Pancreas (tissue), 10 donors: ENCODE data around the gene RIPPLY2. TPM values are rescaled to one million over a fixed set of nuclear protein-coding genes. Genes with fewer than 3 reads are reported as not detected.

Source experiments
- ATAC-seq, 4 donors: fragments of 200-7000 bp; cut with Tn5 transposase; one replicate each; pipeline versions ENCODE4 v1.8.0 to v1.9.1; 2020; ENCODE audit warnings: mild to moderate bottlenecking in 4 of 4, moderate library complexity in 4 of 4
- DNase-seq, 6 donors: peaks; one replicate each; pipeline ENCODE4 v3.0.0-alpha.2; 2020
- FAIRE-seq: peaks from 2 replicates; lab custom pipeline; 2012; peaks lifted over from hg19 to GRCh38; lab: Jason Lieb, UNC
- H3K27ac ChIP-seq, 4 donors: fragments of 200-600 bp; sonication (generic); 1 replicate in 3 of 4; 2 replicates in 1 of 4; pipeline versions ENCODE4 v1.5.0 to v1.8.0; 2020
- H3K27me3 ChIP-seq, 4 donors: fragments of 200-600 bp; one replicate each; pipeline ENCODE4 v1.8.0; 2021
- H3K36me3 ChIP-seq, 3 donors: fragments of 200-600 bp; sonication (generic) in 1 of 3; one replicate each; pipeline versions ENCODE4 v1.5.0 to v1.8.0; 2020 to 2021
- H3K4me1 ChIP-seq, 3 donors: fragments of 200-600 bp; one replicate each; pipeline ENCODE4 v1.8.0; 2021
- H3K4me3 ChIP-seq, 4 donors: fragments of 200-600 bp; sonication (generic) in 2 of 4; one replicate each; pipeline versions ENCODE4 v1.5.0 to v1.8.0; 2020 to 2021
- H3K9me3 ChIP-seq, 4 donors: fragments of 200-600 bp; one replicate each; pipeline ENCODE4 v1.8.0; 2021
- WGBS, 2 donors: extraction: QIAGEN DNeasy Blood & Tissue Kit; methylation state at CpG; one replicate each; pipeline ENCODE4 v1.1.7; 2013; 5-methylcytosine and 5-hydroxymethylcytosine counted together
- intact Hi-C, 3 donors: fragments of 100-400 bp; cut with DNase I; formaldehyde crosslinking; loops; one replicate each; pipeline versions ENCODE4 v1.11.1 to v1.14.2; 2022
- polyA plus RNA-seq, 2 donors: library from polyadenylated mRNA; stranded (reverse); fragments of 200-250 nt; gene quantifications; one replicate each; pipeline ENCODE4 v1.2.3, GENCODE V29; 2013
- total RNA-seq, 6 donors: library from RNA; stranded (reverse); fragmentation: NEBNext Ultra II Directional in 4 of 6; extraction: Animal tissue kit (Norgen Biotek cat#: 25700) in 4 of 6; gene quantifications; one replicate each; pipeline versions ENCODE4 v1.2.1 to v1.2.4, GENCODE V29; 2021 to 2023
- TF ChIP-seq, protein P1 (sequence below), 4 donors: fragments of 200-600 bp; sonication (generic) in 3 of 4; IDR thresholded peaks; one replicate each; pipeline versions ENCODE4 v1.5.0 to v1.8.0; 2021; ENCODE audit warnings: antibody characterized with exemption in 4 of 4
- donor health status: healthy with polysubstance abuse.
- donor health status: DM: no; HTN: no; CAD: no; lungs with moderate emphysema.
- donor health status: DM: no; HTN: no; CAD: no.
- donor health status: control.
- donor health status: control.
- donor health status: Bipolar disorder and iron deficiency.
- donor health status: DM: yes; HTN: yes; CAD: no.
- donor health status: DM: no; HTN: no; CAD: no.
- donor health status: DM: no; HTN: no; CAD: no.
- donor health status: DM: yes; HTN: yes; CAD: no.

RIPPLY2 gene
- total and polyA plus RNA-seq, 8 donors = 0.22 to 9.4 (median 0.58) TPM; not detected in 2

DNA sequence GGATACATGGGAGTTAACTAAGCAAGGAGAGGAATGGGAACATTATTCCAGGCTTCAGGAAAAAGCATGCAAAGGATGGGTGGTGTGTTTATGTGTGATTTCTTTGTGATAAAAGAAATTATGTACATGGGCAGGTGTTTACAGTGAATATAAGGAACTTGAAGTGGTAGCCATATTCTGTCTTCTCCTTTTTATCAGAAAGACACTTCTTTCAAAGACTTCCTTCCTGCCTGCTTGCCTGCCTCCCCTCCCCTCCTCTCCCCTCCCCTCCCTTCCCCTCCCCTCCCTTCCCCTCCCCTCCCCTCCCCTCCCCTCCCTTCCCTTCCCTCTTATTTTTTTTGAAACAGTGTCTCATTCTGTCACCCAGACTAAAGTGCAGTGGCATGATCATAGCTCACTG lies 20.7 kb downstream of the RIPPLY2 start:
- DNase-seq (no peak), FAIRE-seq (no peak), ATAC-seq (no peak)
- Histone ChIP-seq H3K27ac (no peak overlapping the region), H3K27me3 (no peaks in the 10 kb centered on the region), H3K9me3 (no peaks in the 10 kb centered on the region), H3K4me3 (no peak overlapping the region), H3K36me3 (peaks cover 0 to 8% (median 0%) of the 10 kb centered on the region in 3 donors), H3K4me1 (no peaks in the 10 kb centered on the region)
- intact Hi-C loops = no loop called here
- TF ChIP-seq, protein P1, sequence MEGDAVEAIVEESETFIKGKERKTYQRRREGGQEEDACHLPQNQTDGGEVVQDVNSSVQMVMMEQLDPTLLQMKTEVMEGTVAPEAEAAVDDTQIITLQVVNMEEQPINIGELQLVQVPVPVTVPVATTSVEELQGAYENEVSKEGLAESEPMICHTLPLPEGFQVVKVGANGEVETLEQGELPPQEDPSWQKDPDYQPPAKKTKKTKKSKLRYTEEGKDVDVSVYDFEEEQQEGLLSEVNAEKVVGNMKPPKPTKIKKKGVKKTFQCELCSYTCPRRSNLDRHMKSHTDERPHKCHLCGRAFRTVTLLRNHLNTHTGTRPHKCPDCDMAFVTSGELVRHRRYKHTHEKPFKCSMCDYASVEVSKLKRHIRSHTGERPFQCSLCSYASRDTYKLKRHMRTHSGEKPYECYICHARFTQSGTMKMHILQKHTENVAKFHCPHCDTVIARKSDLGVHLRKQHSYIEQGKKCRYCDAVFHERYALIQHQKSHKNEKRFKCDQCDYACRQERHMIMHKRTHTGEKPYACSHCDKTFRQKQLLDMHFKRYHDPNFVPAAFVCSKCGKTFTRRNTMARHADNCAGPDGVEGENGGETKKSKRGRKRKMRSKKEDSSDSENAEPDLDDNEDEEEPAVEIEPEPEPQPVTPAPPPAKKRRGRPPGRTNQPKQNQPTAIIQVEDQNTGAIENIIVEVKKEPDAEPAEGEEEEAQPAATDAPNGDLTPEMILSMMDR (IDR thresholded peaks at IDR 0.05) = no peak

DNA sequence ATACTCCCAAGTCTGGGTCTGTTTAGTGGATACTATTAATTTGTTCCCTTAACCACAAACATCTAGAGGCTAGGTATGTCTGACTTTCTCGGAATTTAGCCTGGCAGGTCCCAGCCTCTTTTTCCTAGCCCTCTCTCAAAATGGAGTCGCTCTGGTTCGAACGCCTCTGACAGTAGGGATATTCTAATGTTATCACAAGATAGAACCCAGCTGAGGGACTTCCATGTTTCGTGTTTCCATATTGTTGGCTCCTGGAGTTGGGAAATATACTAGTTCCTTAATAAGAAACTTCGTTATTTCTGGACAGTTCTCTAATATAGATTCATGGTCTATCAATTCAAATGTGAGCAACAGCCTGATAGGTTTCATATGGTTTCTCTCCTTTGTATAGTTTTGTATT lies 22.7 kb downstream of the RIPPLY2 start:
- no peak overlapping the region for H3K27ac ChIP-seq

DNA sequence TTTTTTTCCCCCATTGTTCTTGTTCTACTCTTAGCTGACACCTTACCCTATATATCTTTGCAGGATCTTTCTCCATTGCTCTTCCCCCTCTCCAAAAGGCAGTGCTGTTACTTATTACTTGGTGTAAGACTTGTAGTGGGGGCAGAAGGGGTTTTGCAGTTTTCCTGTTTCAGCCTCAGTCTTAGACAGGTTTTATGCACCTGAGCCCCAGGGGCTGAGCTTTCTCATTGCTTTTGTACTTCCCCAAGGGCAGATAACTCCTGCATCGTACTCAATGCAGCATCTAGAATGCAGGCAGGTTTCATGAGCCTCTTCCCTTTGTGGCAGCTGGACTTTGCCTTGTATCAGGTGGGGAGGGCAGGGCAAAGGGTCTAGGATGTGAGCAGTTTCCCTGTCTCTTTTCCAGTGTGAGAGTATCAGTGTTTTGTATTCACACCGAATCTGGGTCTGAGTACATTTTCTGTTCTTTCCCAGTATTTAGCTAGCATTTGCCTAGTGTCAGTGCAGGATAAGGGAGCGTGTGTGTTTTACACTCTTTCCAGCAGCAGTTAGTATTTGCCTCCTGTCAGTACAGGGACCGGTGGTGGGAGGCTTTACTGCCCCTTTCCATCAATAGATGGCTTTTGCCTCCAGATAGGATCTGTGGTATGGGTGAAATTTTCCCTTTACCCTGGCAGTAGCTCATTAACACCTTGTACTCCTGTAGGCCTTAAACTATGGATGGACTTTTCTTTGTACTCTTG lies 25.9 kb downstream of the RIPPLY2 start:
- Histone ChIP-seq H3K4me3 (no peak overlapping the region), H3K36me3 (no peaks in the 10 kb centered on the region), H3K27ac (no peak overlapping the region), H3K4me1 (no peaks in the 10 kb centered on the region), H3K9me3 (no peaks in the 10 kb centered on the region), H3K27me3 (no peaks in the 10 kb centered on the region)
- WGBS, 2 donors = 47 to 51% methylated on average over 4 of the region's 4 CpGs
- no peak for FAIRE-seq
- intact Hi-C loops = no loop called here
- TF ChIP-seq, protein P1 (IDR thresholded peaks at IDR 0.05) = no peak
- DNase-seq = no peak
- peak in 1 of 4 donors; percentile 18 for ATAC-seq

More for the DNA sequence above, 22.7 kb downstream of the RIPPLY2 start:
- intact Hi-C loops = no loop called here
- no peak overlapping the region for H3K4me3 ChIP-seq
- no peak for DNase-seq
- FAIRE-seq = no peak
- TF ChIP-seq, protein P1 (IDR thresholded peaks at IDR 0.05) = no peak
- no peaks in the 10 kb centered on the region for H3K4me1 ChIP-seq
- no peaks in the 10 kb centered on the region for H3K27me3 ChIP-seq
- H3K9me3 ChIP-seq = no peaks in the 10 kb centered on the region
- no peaks in the 10 kb centered on the region for H3K36me3 ChIP-seq
- no peak for ATAC-seq
- WGBS, 2 donors = 91 to 94% methylated on average over 6 of the region's 6 CpGs

DNA sequence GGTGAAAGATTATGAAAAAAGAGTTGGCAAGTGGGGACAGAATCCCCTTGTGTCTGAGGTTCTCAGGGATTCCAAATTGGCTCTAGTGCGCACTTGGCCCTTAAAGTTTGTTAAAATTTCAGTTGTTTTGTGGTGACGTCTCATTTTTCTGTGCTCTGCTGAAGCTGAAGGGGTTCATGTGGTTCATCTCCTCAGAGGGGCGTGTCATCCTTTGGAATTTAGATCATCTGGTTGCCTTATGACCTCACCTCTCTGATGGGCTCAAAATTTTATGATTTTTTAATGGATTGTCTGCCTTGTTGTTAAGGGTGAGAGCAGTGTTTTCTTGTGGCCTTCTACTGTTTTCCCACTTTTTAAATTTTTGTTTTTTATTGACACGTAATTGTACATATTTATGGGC lies 26.6 kb downstream of the RIPPLY2 start:
- no peaks in the 10 kb centered on the region for H3K36me3 ChIP-seq
- H3K9me3 ChIP-seq = no peaks in the 10 kb centered on the region
- H3K27ac ChIP-seq = no peak overlapping the region
- H3K4me1 ChIP-seq = peaks cover 0 to 3% (median 0%) of the 10 kb centered on the region in 3 donors
- 83 to 89% methylated on average over 4 of the region's 4 CpGs for WGBS, 2 donors
- no peak for ATAC-seq
- no peak for DNase-seq
- no peaks in the 10 kb centered on the region for H3K27me3 ChIP-seq
- TF ChIP-seq, protein P1 (IDR thresholded peaks at IDR 0.05) = no peak
- no peak for FAIRE-seq
- H3K4me3 ChIP-seq = no peak overlapping the region
- intact Hi-C loops = loop anchor here in 2 of 3 donors (10.0 kb wide), 2 partner anchors 335 to 345 kb away; partner anchors contain the start of gene CEP162 (in 1 of the 2)

DNA sequence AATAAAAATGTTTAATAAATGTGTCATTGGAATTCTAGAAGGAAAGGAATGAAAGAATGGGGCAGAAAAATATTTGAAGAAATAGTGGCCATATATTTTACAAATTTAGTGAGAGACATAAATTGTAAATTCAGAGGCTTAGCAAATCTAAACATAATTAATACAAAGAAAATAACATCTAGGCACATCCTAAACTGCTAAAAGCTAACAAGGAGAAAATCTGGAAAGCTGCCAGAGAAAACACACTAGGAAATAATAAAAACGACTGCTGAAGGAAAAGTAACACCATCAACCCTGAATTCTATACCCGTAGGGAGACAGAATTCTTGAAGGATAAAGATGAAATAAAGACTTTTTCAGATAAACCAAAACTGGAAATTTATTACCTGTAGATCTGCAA lies 30.1 kb downstream of the RIPPLY2 start:
- ATAC-seq (no peak), DNase-seq (no peak), FAIRE-seq (no peak)
- Histone ChIP-seq H3K27me3 (no peaks in the 10 kb centered on the region), H3K4me3 (no peak overlapping the region), H3K27ac (no peak overlapping the region), H3K36me3 (no peaks in the 10 kb centered on the region), H3K4me1 (peaks cover 0 to 5% (median 0%) of the 10 kb centered on the region in 3 donors), H3K9me3 (no peaks in the 10 kb centered on the region)
- WGBS, 2 donors = 24 to 37% methylated on average over 2 of the region's 2 CpGs
- intact Hi-C loops = loop anchor here in 2 of 3 donors (10.0 kb wide), 2 partner anchors 332 to 342 kb away; partner anchors contain the start of gene CEP162 (in 1 of the 2)
- TF ChIP-seq, protein P1 (IDR thresholded peaks at IDR 0.05) = no peak
